Heart left ventricle (tissue), 16 donors: ENCODE measurements around the gene FNDC5. TPM values are rescaled to one million over a fixed set of nuclear protein-coding genes. Genes with fewer than 3 reads are reported as not detected.

ENCODE experiments used
- ATAC-seq, 4 donors: fragments of 200-7000 bp; cut with Tn5 transposase; one replicate each; pipeline ENCODE4 v1.9.1; 2020 to 2022; ENCODE audit warnings: moderate library complexity in 4 of 4, mild to moderate bottlenecking in 3 of 4, moderate number of reproducible peaks in 1 of 4
- DNase-seq, 5 donors: peaks; one replicate each; pipeline ENCODE4 v3.0.0-alpha.2; 2020
- H3K27ac ChIP-seq, 12 donors: fragments of 200-600 bp; sonication (generic) in 4 of 12; one replicate each; pipeline versions ENCODE4 v1.5.0 to v1.8.0; 2016 to 2022; ENCODE audit warnings: mild to moderate bottlenecking in 2 of 12
- H3K27me3 ChIP-seq, 9 donors: fragments of 200-600 bp; sonication (generic) in 2 of 9; one replicate each; pipeline versions ENCODE4 v1.5.1 to v1.8.0; 2016 to 2022; ENCODE audit warnings: mild to moderate bottlenecking in 3 of 9
- H3K36me3 ChIP-seq, 9 donors: fragments of 200-600 bp; sonication (generic) in 2 of 9; one replicate each; pipeline versions ENCODE4 v1.5.0 to v1.8.0; 2018 to 2022; ENCODE audit warnings: mild to moderate bottlenecking in 2 of 9
- H3K4me1 ChIP-seq, 12 donors: fragments of 200-600 bp; sonication (generic) in 4 of 12; one replicate each; pipeline versions ENCODE4 v1.5.0 to v1.8.0; 2016 to 2022; ENCODE audit warnings: mild to moderate bottlenecking in 3 of 12
- H3K4me3 ChIP-seq, 12 donors: fragments of 200-600 bp; sonication (generic) in 4 of 12; one replicate each; pipeline versions ENCODE4 v1.5.0 to v1.8.0; 2017 to 2022; ENCODE audit warnings: mild to moderate bottlenecking in 9 of 12, moderate library complexity in 4 of 12
- H3K9me3 ChIP-seq, 12 donors: fragments of 200-600 bp; sonication (generic) in 4 of 12; one replicate each; pipeline versions ENCODE4 v1.5.0 to v1.8.0; 2016 to 2022; ENCODE audit warnings: mild to moderate bottlenecking in 1 of 12
- POLR2A ChIP-seq, 2 donors: fragments of 450-650 bp; IDR thresholded peaks; one replicate each; pipeline ENCODE4 v1.6.1; 2017; ENCODE audit warnings: antibody characterized with exemption in 2 of 2, mild to moderate bottlenecking in 2 of 2, moderate library complexity in 2 of 2
- WGBS, 4 donors: extraction: QIAGEN DNeasy Blood & Tissue Kit in 2 of 4; methylation state at CpG; one replicate each; pipeline versions ENCODE4 v1.1.5 to v1.1.7; 2013 to 2018; 5-methylcytosine and 5-hydroxymethylcytosine counted together
- intact Hi-C, 10 donors: fragments of 100-400 bp; cut with DNase I; formaldehyde crosslinking; loops; one replicate each; pipeline versions ENCODE4 v1.11.1 to v1.14.2; 2022
- polyA plus RNA-seq, 2 donors: library from polyadenylated mRNA; stranded (reverse); fragments of 200-250 nt; gene quantifications; one replicate each; pipeline ENCODE4 v1.2.3, GENCODE V29; 2013
- total RNA-seq, 9 donors: library from RNA; depleted of rRNA in 2 of 9; stranded (reverse); fragments of >200 nt in 2 of 9; fragmentation: NEBNext Ultra II Directional in 3 of 9; extraction: Animal tissue kit (Norgen Biotek cat#: 25700) in 3 of 9; gene quantifications; one replicate each; pipeline versions ENCODE4 v1.1.0 to v1.2.4, GENCODE V29; 2016 to 2023
- TF ChIP-seq, protein P1 (sequence below), 12 donors: fragments of 200-600 bp; sonication (generic) in 4 of 12; IDR thresholded peaks; one replicate each; pipeline versions ENCODE4 v1.5.0 to v1.8.0; 2018 to 2022; ENCODE audit warnings: antibody characterized with exemption in 12 of 12, mild to moderate bottlenecking in 5 of 12
- donor health status: ischemic (EF 13 %, LVEDD 7.1; RV severe dilation, severe dysfunction).
- donor health status: healthy with polysubstance abuse.
- donor health status: DM: no; HTN: yes; CAD: no.
- donor health status: DM: no; HTN: no; CAD: no.
- donor health status: ischemic (EF 25% LVEDD 6.9; RV normal size, moderate dysfunction).
- donor health status: ischemic (EF 25% LVEDD 5.7; RV mildly dilated, moderate dysfunction).
- donor health status: healthy.
- donor health status: DM: yes; HTN: yes; CAD: no.
- donor health status: ischemic (EF 35%, LVEDD 5.7; RV mildly dilated, moderate dysfunction).
- donor health status: nonischemic (EF 11% LVEDD 7.7; RV severe dilation, severe dysfunction).
- donor health status: DM: yes; HTN: yes; CAD: no.
- donor health status: PGD.
- donor health status: ischemic (EF 29% LVEDD 5.4; RV normal size, mild dysfunction).
- donor health status: nonischemic (EF 23%, LVEDD 6.1; RV moderate dilation, normal function).

FNDC5 gene
- total and polyA plus RNA-seq, 11 donors: 18.2 to 134 (median 59.7) TPM

DNA sequence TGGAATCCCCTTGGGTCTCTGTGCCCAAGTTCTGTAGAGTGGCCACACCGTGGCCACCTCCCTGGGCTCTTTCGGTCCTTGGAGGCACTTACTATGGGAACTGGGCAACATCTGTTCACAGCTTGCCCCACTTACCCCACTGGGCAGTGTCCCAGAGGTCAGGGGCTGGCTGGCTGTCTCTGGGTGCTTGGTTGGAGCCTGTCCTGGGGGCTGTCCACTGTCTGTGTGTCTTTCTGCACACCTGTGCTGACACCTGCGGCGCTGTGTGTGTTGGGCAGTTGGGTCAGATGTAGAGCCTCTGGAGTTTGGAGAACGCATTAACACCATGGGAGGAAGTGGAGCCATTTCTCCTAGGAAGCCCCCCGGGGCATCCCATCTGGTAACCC is 31.8 kb upstream of the FNDC5 start:
- H3K4me3 ChIP-seq: no peak overlapping the region

DNA sequence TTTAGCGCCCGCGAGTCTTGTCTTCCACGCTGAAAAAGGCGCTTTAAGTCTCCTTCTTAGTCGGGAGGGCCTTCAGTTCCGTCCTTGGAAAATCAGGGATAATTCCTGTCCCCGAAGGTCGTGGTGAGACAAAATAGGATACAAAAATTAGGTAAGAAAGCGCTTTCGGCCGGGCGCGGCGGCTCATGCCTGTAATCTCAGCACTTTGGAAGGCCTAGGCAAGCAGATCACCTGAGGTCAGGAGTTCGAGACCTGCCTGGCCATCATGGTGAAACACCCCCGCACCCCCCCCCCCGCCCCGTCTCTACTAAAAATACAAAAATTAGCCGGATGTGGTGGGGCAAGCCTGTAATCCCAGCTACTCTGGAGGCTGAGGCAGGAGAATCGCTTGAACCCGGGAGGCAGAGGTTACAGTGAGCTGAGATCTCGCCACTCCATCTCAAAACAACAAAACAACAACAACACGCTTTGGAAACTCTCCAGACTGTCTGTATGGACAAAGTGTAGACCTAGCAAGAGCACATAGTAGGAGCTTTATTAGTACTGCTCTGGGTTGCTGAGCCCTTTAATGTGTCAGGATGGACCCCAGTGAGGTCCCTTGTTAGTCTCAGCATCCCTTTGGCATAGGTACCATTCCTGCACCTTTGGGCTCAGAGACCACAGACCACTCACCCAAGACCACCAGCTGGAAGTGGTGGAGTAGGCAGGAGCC is 31.3 kb upstream of the FNDC5 start:
- Histone ChIP-seq H3K4me3 (peak overlapping the region; percentile 26 to 76 (median 62)), H3K27me3 (peaks cover 0 to 33% (median 0%) of the 10 kb centered on the region in 9 donors), H3K27ac (peak overlapping the region in 1 of 12 donors; percentile 51), H3K9me3 (no peaks in the 10 kb centered on the region), H3K36me3 (no peaks in the 10 kb centered on the region), H3K4me1 (peaks cover 0 to 14% (median 7%) of the 10 kb centered on the region in 12 donors)
- TF ChIP-seq POLR2A (IDR thresholded peaks at IDR 0.05): no peak
- TF ChIP-seq, protein P1, sequence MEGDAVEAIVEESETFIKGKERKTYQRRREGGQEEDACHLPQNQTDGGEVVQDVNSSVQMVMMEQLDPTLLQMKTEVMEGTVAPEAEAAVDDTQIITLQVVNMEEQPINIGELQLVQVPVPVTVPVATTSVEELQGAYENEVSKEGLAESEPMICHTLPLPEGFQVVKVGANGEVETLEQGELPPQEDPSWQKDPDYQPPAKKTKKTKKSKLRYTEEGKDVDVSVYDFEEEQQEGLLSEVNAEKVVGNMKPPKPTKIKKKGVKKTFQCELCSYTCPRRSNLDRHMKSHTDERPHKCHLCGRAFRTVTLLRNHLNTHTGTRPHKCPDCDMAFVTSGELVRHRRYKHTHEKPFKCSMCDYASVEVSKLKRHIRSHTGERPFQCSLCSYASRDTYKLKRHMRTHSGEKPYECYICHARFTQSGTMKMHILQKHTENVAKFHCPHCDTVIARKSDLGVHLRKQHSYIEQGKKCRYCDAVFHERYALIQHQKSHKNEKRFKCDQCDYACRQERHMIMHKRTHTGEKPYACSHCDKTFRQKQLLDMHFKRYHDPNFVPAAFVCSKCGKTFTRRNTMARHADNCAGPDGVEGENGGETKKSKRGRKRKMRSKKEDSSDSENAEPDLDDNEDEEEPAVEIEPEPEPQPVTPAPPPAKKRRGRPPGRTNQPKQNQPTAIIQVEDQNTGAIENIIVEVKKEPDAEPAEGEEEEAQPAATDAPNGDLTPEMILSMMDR (IDR thresholded peaks at IDR 0.05): no peak
- ATAC-seq (no peak), DNase-seq (no peak)
- 43 to 61% (median 47%) methylated on average over 20 to 24 of the region's 24 CpGs for WGBS, 4 donors
- intact Hi-C loops: loop anchor here in 1 of 10 donors (5.0 kb wide), 1 partner anchor 1760 kb away; no protein-coding TSS in a partner anchor

More for the DNA sequence above, 31.8 kb upstream of the FNDC5 start:
- Histone ChIP-seq H3K27me3 (peaks cover 0 to 33% (median 0%) of the 10 kb centered on the region in 9 donors), H3K36me3 (no peaks in the 10 kb centered on the region), H3K27ac (no peak overlapping the region), H3K9me3 (no peaks in the 10 kb centered on the region), H3K4me1 (peaks cover 0 to 14% (median 7%) of the 10 kb centered on the region in 12 donors)
- DNase-seq: no peak
- no peak for TF ChIP-seq POLR2A (IDR thresholded peaks at IDR 0.05)
- TF ChIP-seq, protein P1 (IDR thresholded peaks at IDR 0.05): no peak
- 71 to 81% (median 73%) methylated on average over 3 to 6 of the region's 6 CpGs for WGBS, 4 donors
- intact Hi-C loops: loop anchor here in 1 of 10 donors (5.0 kb wide), 1 partner anchor 1760 kb away; no protein-coding TSS in a partner anchor
- no peak for ATAC-seq

DNA sequence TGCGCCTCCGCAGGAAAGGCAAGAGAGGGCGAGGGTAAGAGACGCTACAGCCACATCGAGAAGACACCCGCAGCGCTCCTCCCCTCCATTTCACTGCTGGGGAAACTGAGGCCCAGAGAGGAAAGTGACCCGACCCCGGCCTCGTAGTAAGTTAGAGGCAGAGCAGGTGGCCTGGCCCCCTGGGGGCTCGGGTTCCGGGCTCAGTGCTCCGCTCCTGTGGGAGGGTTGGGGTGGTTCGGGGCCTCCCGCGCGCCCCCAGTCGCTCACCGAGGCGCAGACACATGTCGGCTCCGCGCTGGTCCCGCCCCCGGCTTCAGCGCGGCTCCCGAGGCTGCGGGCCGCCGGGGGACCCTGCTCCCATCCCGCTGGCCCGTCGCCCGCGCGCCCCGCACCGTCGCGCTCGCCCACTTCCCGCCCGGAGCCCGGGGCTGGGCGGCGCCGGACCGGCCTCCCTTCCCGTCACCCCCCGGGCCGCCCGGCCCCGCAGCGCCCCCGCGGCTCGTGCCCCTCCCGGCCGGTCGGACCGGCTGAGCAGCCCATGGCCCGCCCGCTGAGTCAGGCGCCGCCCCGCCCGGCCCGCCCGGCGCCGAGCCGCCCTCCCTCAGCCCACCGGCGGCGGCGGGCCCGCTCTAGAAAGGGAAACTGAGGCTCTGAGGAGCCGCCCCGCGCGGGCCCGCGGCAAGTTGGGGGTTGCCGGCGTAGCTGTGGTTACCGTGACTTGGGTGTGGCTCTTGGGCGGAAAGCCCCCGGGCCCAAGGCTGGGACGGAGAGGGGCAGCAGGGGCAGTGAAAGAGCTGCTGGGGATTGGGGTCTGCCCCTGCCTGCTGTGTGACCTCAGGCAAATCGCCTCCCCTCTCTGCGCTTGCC is 30.5 kb upstream of the FNDC5 start, which contains the start of gene TMEM54:
Gene TMEM54, minus strand, starts transcription at position 434 of the 867 bp plus-strand sequence. Its CDS starts 151 bp downstream, at position 283.
- intact Hi-C loops: loop anchor here in 1 of 10 donors (5.0 kb wide), 1 partner anchor 1761 kb away; no protein-coding TSS in a partner anchor
- H3K27ac ChIP-seq: peak within 1 kb of the TSS in 4 of 12 donors; percentile 13 to 51 (median 30)
- WGBS, 4 donors: 1 to 7% (median 2%) methylated on average over 8 to 92 of the region's 92 CpGs

More for the DNA sequence above, 30.5 kb upstream of the FNDC5 start, which contains the start of gene TMEM54:
- H3K4me3 ChIP-seq: peak within 1 kb of the TSS; percentile 43 to 76 (median 62)
- peaks cover 0 to 33% (median 0%) of the 10 kb centered on the region in 9 donors for H3K27me3 ChIP-seq
- no peaks in the 10 kb centered on the region for H3K36me3 ChIP-seq
- no peaks in the 10 kb centered on the region for H3K9me3 ChIP-seq
- DNase-seq: peak; percentile 61 to 76 (median 66)
- TF ChIP-seq POLR2A (IDR thresholded peaks at IDR 0.05): no peak
- TF ChIP-seq, protein P1 (IDR thresholded peaks at IDR 0.05): no peak
- peaks cover 0 to 14% (median 7%) of the 10 kb centered on the region in 12 donors for H3K4me1 ChIP-seq
- peak in 3 of 4 donors; percentile 74 to 87 (median 79) for ATAC-seq
